Fibroblast of skin of scalp (primary cell): ENCODE measurements around the gene KRI1.

ENCODE experiments used
- DNase-seq: peaks from one replicate; pipeline ENCODE4 v3.0.0-alpha.2; 2013

KRI1 gene

GRCh38 chr19:10517760-10518443, 47.9 kb downstream of the KRI1 start:
- no peak for DNase-seq

DNA sequence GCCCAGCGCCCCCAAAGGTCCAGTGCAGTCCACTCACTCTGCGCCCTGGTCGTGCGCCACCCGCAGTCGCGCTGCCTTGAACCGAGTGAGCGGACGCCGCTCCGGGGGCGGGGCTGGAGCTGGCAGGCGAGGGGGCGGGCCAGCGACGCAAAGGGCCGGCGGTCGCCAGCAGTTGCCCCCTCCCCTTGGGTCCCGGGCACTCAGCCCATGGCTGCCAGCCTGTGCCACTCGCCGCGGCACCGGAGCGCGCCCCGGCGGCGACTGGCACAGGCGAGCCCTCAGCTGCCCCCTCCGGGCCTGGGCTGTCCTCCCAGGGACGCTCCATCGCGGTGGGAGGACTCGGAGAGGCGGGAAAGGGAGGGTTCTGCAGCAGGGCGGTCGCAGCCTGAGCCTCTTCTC, 48.5 kb downstream of the KRI1 start, which contains the start of gene S1PR5:
TSS of gene S1PR5 (minus strand) at position 87 of the 399 bp plus-strand sequence. CDS start 2,436 bp downstream, outside the sequence.
- DNase-seq, result no peak

GRCh38 chr19:10516671-10517286, 49.0 kb downstream of the KRI1 start:
- no peak for DNase-seq

GRCh38 chr19:10516064-10516385, 49.8 kb downstream of the KRI1 start:
- no peak for DNase-seq

DNA sequence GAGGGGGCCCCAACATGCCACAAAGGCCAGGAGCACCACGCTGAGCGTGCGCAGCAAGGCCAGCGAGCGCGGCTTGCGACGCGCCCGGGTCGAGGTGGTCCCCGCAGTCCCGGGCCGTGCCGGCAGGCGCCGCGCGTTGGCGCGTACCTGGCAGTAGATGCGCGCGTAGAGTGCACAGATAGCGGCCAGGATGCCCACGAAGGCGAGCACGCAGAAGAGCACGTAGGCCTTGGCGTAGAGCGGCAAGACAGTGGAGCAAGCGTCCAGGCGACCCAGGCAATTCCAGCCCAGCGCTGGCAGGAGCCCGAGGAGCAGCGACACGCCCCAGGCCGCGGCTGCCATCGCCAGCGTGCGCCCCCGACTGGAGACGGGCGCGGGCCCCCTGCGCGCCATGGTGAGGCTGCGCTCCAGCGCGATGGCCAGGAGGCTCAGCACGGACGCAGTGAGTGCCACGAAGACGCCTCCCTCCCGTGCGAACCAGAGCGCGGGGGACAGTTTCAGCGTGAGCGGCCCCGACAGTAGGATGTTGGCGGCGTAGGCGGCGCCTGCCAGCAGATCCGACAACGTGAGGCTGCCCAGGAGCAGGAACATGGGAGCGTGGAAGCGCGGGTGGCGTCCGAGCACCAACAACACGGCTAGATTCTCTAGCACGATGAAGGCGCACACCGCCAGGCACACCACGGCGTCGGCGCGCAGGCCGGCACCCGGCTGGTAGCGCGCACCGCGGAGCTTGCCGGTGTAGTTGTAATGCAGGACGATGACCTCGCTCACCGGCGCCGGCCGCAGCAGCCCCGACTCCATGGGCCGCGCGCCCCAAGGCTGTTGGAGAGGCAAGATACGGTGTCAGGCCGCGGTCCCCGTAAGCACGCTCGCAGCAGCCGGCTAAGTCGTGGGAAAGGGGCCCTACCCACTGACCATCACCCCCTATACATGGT, 51.3 kb downstream of the KRI1 start:
- DNase-seq, result no peak

DNA sequence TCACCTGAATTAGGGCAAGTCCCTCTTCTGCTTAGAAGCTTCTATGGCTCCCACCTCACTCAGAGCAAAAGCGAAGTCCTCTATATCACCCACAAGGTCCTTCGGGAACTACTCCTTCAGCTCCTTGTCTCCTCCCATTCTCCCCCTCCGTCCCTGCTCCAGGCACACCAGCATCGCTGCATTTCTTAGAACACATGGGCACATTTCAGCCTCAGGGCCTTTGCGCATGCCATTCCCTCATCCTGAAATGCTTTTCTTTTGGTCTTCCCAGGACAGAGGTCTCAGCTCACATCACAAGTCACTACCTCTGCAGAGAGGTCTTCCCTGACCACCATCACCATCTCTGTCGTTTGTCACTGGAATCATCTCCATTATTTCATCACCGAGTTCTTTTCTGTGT, 52.6 kb downstream of the KRI1 start:
- no peak for DNase-seq

DNA sequence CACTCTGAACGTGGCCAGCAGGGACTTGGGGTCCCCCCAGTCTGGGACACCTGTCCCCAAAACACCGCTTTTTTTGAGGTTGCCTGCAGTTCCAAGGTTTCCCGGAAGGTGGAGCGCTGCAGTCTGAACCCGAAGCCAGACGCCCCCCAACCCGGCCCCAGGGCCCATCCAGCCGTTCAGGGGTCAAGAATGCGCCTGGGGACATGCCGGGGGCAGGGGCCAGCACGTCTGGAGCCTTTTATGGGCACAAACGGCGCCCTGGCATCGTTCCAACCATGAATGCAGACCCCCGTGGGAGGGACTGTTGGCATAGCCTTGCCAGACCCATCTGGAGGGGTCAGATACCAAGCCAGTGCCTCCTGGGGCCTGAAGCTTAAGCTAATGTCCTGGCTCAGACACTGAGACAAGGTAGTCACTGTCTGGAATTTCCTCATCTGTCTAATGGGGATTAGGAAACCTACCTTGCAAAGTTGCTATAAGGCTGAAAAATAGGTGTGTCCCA, 55.5 kb downstream of the KRI1 start:
- DNase-seq, result no peak

- no peak for DNase-seq
These were observed 57.1 kb downstream of the KRI1 start for GRCh38 chr19:10508707-10509106.

GRCh38 chr19:10508036-10508435, 57.8 kb downstream of the KRI1 start:
- DNase-seq, result no peak

DNA sequence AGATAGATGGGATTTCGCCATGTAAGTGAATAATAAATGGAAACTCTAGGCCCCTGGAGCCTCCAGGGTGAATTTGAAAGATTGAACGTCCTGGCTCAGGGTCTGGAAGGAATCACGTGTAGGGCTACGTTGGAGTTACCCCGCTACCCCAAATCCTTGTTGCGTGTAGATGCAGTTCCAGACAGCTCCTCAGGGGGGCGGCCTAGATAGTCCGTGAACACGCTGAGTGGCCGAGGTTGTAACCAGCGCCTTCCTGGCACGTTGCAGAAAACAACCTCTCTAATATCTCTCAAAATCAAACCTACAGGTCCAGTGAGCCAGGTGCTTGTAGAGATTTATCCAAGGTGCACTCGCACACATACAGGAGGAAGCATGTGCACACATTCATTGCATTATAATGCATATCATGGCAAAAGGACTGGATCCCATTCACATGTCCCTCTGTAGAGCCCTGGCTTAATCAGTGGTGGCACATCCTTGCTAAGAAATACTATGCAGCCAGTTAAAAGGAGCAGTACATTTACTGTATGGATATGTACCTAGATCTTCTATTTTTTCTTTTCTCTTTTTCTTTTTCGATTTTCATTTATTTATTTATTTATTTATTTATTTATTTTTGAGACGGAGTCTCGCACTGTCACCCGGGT, 60.1 kb downstream of the KRI1 start:
- DNase-seq, result peak; percentile 58
